Amygdala (tissue), 56 donors: ENCODE results near the gene BRAT1.

Experiments
- DNase-seq, 56 donors: peaks; one replicate each; lab custom pipeline; 2025; lab: John Stamatoyannopoulos, UW

The BRAT1 gene

DNA sequence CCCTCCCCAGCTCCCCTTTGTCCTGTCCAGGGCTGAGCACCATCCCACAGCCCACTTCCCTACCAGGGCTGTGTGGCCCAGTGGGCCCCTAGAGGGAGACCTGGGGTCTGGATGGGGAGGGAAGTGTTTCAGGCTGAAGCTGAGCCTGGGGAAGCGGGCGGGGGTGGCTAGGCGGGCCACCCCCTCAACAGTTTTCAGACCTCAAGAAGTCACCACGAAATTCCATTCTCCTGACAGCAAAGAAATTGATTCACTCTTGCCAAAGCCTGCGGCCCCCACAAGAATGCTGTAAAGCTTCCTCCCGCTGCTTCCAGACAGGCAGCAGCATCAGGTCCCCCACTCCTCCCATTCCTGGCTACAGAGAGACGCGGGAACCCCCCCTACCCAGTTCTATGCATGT is 38.3 kb downstream of the BRAT1 start:
- no peak for DNase-seq

- DNase-seq, result no peak
Measured at GRCh38 chr7:2516194-2516555, 39.1 kb downstream of the BRAT1 start.

GRCh38 chr7:2515424-2516193 is 39.7 kb downstream of the BRAT1 start:
- no peak for DNase-seq

- no peak for DNase-seq
Measured at GRCh38 chr7:2514473-2515423, 40.6 kb downstream of the BRAT1 start.

GRCh38 chr7:2513702-2514101 is 41.6 kb downstream of the BRAT1 start:
- DNase-seq, result no peak

GRCh38 chr7:2512713-2513112 is 42.6 kb downstream of the BRAT1 start:
- DNase-seq, result no peak

DNA sequence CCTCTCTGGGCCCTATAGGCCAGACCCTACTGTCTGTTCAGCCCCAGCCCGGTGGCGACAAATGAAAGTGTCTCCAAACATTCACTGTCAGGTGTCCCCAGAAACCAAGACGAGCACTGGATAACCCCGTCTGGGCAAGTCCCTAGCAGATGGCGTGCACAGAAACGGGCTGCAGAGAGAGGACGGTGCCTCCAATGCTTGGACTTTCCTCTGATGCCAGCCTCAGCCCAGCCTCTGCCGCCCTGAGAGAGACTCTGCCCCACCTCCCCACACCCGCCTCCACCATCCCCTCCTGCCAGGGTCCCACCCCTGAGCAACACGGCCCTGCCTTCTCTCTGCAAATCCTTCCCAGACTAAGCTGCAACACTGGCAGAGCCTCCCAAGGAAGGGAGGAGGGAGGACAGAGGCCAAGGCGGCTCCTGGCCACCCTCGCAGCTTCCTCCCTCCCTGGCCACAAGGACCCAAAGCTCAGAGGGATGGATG is 43.1 kb downstream of the BRAT1 start:
- DNase-seq, result peak in 5 of 56 donors; percentile 23 to 47 (median 35)

GRCh38 chr7:2511769-2512168 is 43.6 kb downstream of the BRAT1 start:
- DNase-seq, result no peak

DNA sequence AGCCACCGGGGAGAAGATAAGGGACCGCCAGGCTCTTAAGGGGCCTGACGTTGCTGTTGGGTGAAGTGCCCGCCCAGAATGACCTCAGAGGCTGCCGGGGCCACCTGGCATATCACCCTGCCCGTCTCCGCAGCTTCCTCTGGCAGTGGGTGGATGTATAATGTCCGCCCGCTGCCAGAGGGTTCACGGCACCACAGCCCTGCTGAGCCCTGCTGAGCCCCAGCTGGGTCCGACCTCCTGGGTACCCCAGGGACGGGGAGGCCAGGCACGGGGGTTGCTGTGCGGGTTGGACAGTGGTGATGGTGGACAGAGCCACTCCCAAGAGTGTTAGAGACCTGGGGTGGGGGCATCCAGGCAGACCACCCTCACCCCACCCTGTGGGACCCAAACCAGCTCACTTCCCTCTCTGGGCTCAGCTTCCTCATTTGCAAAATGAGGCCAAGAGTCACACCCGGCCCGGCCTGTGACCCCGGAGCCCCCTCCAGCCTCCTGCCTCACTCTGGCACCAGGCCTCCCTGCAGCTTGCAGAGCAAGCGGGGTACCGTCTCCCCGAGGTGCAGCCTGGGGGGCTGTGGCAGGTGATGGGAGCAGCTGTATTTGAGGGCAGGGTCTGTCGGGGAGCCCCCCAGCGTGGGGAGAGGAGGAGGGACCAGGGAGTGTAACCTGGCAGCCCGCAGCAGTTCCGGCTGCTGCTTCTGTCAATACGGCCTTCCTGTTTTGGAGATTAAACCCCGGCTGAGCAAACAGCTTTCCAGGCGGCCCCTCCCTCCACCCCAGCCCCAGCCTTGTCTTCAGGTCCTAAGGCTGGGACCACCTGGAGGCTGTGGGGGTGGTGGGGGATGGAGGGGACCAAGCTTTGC is 44.2 kb downstream of the BRAT1 start:
- no peak for DNase-seq

DNA sequence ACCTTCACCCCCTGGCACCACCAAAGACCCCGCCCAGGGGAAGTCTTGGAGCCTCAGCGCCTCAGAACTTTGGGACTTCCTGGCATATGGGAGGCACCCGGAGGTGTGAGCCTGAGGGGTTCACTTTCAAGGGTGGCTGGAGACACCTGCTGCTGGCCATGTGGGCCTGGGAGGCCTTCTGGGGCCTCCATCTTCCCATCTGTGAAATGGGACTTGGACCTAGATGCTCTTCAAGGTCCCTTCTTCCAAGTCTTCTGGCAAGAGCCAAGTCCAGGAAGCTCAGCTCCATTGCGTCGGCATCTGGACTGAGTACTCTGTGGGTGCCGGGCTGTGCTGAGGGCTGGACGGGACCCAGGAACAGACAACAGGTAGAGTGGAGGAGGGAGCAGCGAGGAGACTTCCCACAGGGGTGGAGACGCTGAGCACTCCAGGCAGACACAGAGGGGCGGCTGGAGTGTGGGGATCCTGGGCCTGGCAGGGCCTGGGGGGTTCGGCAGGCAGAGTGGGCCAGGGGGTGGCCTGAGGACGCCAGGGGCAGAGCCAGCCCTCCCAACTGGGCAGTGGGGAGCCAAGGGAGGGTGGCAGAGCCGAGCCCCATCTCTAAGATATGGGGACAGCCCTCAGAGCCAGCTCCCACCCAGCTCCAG is 45.1 kb downstream of the BRAT1 start:
- no peak for DNase-seq

DNA sequence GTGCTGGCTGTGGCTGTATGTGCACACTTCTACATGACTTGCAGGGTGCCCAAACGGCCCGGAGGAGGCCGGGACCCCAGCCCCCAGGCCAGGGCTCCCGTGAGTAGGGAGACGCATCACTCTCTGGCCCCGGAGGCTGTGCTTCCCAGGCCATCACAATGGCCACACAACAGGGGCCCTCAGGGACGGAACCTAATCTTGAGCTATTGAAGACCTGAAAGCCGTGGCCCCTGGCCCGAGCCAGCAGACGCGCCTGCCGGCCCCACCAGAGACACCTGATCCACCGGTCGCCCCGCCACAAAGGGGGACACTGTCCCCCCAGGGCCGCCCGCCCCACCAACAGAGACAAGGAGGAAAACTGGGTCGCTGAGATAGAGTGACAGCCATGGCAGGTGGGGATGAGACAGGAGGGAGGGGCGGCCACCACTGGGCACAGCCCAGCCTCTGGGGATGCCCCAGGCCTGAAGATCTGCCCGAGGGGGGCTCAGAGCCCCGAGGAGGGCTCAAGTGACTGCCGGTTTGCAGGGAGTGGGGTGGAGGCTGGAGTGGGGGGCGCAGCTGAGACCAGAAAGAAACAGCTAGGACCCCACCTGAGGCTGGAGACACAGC is 45.9 kb downstream of the BRAT1 start:
- no peak for DNase-seq

DNA sequence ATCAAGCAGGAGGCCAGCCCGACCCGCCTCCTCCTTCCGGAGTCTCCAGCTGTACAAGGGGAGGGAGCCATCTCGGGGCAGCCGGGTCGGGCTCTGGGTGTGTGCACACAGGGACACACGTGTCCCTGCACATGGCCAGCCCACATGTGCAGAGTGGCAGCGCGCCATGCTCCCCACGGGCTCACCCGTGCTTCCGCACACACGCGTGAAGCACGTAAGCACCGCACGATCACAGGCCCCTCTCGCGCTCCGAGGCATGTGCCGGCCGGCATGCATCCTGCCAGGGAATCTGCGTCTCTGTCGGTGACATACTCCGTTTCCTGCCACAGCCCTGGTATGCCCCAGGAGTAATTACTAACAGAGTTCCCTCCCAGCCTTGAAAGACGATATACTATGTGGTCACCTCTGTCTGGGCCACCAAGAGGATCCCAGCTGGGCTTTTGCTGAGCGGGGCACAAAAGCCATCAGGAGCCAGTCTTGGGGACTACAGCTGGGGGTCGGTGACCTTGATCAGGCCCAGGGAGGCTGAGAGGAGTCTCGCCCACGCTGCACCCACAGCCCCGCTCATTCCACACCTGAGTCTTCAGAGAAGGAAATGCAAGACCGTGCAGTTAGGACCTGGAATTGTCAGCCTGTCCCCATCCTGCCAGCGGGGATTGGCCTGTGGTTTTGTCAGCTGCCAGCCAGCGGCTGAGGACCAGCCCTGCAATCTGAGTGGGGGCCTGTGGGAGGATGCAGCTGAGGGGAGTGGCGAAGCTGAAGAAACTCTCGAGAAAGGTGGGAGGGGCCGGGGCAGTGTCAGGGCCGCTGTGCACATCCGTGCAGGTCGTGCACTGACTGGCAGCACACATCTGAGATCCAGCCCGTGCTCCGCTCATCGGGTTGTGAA is 46.8 kb downstream of the BRAT1 start:
- DNase-seq, result no peak

DNA sequence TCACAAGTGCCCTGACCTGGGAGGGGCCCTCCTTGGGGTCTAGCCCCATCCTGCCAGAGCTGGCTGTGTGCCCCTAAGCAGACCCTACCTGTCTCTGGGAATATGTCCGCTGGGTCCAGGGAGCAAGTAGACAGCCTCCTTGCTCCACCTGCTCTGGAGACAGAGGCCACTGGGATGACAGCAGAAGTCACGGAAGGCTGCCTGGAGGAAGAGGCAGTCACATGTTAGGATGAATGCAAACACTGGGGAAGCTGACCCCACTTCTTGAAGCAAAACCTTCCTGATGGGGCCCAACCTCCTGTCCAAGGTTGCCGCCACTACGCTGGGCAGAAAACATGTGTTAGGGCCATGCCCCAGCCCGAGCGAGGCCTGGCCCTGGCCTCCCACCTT is 47.4 kb downstream of the BRAT1 start:
- no peak for DNase-seq

DNA sequence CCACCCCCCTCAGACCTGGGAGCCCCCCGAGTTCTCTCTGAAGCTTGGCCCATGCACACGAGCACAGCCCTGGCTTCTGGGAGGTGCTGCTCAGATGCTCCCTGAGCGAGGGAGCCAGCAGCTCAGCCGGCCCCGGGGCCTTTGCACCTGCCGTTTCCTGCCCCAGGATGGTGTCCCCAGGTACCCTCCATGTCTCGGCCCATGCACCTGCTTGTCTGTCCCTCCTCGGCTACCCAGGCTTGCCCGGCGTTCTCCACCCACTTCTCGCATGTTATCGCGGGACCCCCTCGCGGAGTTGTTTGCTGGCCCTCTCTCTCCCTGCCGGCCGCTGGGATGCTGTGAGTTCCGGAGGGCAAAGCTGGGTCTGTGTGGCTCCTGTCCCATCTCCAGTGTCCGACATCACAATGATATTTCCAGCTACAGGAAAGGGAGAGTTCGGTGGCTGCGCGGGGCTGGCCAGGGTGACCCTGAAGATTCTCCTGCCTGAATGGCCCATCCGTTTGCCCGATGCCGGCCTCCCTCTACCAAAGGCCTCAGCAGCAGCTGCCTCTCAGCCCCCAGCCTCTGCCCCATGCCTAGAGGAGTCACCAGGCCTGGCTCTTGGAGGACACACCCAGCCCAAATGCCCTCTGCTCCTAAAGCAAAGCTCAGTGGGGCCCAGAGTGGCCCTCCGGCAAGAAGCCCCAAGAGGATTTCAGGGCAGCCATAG is 48.0 kb downstream of the BRAT1 start:
- DNase-seq, result no peak

DNA sequence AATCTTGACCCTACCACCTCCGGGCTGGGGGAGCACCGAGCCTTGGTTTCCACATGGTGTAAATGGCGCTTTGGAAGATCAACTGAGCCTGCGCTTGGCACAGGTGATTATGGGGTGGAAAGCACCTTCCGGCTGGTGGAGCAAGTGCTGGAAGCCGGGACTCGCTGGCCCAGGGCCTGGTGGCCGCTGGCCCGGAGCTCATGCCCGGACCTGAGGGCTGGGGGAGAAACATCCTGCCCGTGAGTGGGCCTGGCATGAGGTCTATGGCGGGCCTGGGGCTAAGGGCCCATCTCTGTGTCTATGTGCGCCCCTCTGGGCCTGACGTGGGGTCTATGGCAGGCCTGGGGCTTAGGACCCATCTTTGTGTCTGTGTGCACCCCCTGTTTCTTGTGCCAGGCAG is 49.9 kb downstream of the BRAT1 start:
- DNase-seq, result peak in 3 of 56 donors; percentile 23 to 30 (median 25)

- no peak for DNase-seq
Measured at GRCh38 chr7:2504889-2505375, 50.4 kb downstream of the BRAT1 start.

DNA sequence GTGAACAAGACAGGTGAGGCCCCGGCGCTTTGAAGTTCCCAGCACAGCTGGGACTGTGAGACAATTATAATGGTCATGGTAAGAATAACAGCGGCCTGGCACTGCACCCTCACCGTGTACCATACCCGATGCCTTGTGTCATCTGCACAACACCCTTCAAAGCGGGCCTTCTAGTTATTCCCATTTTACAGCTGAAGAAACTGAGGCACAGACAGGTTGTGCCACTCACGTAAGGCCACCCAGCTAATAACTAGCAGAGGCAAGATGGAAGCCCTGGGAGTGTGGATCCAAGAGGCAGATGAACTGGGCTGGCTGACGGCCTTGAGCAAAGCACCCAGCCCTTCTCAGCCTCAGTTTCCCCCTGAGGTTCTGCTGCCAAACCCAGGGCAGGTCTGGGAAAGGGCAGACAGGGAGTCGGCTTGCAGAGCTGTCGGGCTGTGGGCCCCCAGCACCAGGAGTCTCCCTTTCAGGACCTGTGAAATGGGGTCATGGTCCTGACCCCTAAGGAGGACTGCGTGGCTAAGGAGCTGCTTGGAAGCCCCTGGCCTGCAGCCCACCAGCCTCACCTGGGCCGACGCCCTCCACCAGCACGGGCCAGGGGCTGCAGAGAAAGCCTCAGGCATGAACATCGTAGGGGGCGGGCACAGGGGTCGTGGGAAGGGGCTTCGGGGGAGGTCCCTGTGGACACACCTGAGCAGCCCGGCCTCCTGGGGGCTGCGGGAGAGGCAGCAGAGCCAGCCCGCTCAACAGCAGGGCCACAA is 51.0 kb downstream of the BRAT1 start:
- DNase-seq, result no peak
